HS-27A (cell line): ENCODE results near the gene C2CD4B.

Experiments
- DNase-seq: peaks from one replicate; pipeline ENCODE4 v3.0.0-alpha.2; 2012; ENCODE audit warnings: low read depth, missing footprints

C2CD4B gene

DNA sequence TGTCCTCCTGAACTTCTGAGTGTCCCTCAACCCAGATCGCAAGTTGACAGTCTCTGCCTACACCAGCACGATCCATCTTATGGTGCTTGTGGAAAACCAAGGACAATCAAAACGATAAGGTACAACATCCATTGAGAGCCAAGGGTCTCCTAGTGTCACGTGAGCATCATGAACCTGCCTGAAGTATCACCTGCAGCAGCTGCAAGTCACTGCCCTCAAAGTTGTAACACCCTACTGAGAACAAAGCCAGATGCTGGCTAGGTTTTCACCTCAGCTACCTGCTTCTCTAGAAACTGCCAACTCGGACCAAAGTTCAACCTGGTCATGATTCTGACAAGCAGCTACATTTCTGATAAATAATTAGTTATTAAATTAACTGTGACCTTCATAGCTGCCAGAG, 17.5 kb downstream of the C2CD4B start:
- DNase-seq, result no peak

DNA sequence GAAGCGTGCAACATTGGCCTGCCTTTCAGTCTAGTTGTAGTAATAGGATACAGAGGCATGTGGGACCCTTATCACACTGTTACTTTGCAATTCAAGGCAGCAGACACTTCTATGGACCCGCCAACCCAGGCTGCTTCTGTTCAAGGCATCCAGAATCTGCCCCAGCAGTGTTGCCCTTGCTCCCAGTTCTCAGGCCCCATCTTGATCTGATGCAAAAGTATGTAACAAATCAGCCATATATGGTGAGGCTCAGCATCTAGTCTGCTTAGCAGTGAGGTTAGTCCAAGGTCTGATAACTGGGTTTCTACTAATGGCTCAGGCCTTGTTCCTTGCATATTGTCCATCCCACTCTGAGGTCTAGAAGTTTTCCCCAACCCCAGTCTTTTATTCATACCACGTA, 17.9 kb downstream of the C2CD4B start:
- no peak for DNase-seq

DNA sequence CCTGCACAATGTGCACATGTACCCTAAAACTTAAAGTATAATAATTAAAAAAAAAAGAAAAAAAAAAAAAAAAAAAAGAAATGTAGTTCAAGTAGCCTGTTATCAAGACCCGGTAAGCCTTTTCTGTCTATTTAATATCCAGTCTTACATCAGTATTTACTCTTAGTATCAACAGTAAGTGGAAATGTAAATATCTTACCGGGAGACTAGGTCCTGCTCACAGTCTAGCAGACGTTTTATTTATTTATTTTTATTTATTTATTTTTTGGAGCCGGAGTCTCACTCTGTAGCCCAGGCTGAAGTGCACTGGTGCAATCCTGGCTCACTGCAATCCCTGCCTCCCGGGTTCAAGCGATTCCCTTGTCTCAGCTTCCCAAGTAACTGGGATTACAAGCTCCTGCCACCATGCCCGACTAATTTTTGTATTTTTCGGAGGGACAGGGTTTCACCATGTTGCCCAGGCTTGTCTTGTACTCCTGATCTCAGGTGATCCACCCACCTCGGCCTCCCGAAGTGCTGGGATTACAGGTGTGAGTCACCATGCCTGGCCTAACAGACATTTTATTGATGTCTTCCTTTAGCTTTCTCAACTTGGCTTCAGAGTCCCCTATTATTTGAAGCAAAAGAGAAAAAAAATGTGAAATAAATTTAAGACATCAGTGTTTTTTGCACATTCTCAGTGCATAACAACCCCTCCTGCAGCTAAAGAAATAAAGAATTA, 19.9 kb downstream of the C2CD4B start:
- no peak for DNase-seq

DNA sequence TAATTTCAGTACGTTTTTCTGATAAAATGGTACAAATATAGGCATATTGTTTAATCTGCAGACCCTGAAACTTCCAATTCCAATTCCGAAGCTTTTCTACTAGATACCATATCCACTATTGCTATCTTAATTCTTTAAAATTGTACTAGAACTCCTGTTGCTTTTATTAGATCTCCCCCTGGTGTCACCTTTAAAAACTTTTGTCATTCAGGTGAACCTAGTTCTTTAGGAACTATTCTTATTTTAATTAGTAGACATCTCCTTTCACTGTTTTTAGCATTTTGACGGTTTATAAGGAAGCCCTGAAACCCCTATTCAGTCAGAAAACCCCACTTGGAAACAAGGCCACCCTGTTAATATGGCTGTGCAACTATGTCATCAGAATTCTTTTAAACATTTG, 22.3 kb downstream of the C2CD4B start:
- DNase-seq, result no peak

GRCh38 chr15:62141643-62142588, 23.2 kb downstream of the C2CD4B start:
- no peak for DNase-seq

GRCh38 chr15:62141200-62141599, 23.9 kb downstream of the C2CD4B start:
- no peak for DNase-seq

DNA sequence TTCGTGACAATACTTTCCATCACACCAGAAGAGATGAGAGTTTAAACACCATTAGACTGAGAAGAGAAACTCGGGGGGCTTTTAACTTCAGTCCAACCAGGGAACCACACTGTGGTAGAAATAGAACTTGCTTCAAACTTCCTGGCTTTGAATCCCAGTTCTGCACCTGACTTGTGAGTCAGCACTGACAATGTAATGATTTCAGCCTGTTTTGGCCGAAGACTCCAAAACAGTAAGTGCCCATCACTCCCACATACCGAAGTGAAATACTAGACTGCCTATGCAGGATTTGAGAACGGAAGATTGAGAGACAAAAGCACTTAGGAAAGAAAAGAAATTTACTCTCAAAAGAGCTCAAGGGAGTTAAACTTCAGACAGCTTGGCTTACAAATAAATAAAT, 27.0 kb downstream of the C2CD4B start:
- DNase-seq, result no peak

DNA sequence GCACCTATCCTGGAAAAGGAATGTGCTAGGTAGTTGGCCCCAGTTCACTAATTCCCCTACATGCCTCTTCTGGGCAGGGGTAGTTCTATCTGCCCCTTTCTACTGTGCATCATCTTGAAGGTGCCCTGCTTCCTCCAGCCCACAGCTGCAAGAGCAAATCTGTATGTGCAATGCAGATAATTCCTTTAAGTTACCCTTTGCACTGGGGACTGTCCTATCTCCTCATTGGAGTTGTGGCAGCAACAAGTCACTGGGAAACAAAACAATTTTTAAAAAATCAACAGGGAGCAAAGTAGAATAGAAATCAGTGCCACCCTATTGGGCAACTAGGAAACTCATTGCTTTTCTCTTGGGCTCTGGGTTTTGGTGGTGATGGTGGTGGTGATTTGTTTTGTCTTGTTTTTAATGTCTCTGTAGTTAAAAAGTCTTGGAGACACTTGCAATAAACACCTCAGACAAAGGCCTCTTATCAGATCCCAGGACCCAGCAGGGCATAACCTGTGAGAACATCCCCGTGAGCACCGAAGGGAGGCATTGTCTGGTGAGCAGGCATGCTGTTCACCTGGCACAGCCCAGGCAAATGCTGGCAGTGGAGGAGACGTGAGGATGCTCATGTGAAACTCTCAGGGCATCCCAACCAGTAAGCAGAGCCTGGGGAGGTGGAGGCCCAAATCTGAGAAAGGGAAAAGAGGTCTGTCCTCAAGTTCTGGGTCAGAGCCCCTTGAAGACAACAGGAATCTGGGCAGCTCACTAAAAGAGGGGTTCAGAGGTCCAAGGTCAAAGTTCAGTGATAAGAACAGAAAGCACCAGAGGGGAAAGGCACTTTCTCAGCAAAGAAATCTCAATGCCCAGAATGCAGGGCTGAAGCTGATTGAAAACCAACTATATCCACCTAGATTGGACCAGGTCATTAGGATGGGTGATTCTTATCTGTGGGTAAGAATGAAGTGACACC, 27.9 kb downstream of the C2CD4B start:
- no peak for DNase-seq

DNA sequence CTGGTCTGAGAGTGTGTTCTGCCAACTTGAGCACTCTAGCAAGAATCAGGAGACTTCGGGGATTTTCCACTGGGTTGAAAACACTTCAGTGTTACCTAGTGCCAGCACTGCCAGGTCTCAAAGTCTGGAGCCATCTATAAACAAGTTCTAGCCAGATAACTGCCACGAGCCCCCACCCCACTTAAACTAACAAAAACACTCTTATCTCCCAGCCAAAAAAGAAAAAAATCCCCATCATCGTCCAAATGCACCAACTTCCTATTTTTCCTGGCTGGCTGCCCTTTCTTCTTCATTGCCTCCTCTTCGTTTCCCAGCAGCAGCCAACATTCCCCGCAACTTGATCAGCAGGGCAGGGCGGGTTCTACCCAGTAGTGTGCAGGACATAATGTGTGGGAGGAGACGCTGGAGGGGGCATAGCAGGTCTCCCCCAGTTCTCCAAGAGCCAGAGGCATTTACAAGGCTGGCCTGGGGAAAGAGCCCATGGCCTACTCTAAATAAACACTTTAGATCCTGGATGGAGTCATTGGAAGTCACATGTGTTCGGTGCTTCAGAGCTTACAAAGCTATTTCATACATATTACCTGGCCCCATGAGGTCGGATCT, 29.5 kb downstream of the C2CD4B start:
- DNase-seq, result peak; percentile 47

GRCh38 chr15:62133141-62133540, 31.9 kb downstream of the C2CD4B start:
- DNase-seq, result no peak

- DNase-seq, result no peak
These were observed 36.2 kb downstream of the C2CD4B start for GRCh38 chr15:62128916-62129315.

GRCh38 chr15:62126364-62126763, 38.7 kb downstream of the C2CD4B start:
- no peak for DNase-seq

GRCh38 chr15:62125773-62126172, 39.3 kb downstream of the C2CD4B start:
- DNase-seq, result no peak

DNA sequence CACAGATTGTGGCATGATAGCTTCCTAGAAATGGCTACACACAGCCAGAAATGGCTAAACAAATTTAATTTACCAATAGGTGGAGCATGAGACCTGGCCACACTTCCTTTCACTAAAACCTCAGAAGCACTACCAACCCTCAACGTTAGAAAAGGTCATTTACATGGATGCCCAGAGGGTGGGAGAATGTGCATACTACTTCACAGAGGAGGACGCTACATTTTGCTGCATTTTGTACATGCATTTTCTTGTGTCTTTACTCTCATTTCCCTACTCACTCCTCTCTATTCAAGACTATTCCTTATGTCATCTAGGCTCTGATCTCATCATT, 40.1 kb downstream of the C2CD4B start:
- no peak for DNase-seq

DNA sequence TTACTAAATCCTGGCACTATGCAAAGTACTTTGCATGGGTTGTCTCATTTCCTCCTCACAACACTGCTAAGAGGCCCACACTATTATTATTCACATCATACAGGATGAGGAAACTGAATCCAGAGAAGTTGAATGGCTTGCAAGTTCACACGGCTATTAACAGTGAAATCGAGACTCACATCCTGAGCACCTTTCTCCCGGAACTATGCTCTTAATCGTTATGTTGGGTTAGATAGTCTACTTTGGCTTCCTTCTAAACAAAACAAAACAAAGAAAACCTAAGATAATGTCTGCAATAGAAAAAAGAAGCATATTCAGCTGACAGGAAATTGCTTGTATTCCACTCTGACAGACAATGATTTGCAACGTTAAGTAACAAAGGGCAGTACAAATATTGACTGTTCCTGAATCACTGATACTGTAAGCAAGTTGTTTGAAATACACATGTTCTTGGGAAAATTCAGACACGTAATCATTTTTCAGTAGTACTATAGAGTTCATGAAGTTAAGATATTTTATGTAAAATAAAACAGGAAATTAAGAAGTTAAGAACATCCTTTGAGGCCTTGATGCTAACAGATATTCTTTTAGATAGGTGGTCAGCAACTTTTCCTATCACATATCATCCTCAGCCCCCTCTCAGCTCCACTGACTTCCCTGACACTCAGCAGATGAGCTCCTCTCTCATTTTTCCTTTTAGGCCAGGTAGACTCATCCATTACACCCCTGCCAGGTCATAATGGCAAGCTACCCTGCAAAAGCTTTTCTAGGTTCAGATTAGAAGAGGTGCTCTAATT, 40.7 kb downstream of the C2CD4B start:
- DNase-seq, result no peak

DNA sequence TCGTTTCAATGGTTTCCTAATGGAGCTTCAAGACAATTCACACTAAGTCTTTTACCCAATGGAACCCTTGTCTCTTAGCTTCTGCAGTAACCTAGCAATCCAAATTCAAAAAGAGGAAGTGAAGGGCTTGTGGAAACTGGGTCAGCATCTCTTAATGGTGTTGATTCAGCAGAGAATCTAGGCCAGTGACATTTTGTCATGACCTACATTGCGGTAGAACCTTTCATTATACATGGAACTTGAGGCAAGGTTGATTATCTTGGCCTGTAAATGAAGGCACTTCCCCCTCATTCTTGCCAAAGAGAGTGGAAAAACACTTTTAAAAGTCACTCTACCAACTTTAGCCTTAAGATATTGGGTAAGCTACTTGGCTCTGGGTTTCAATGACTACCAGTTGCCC, 42.8 kb downstream of the C2CD4B start:
- DNase-seq, result no peak

GRCh38 chr15:62121273-62122015, 43.6 kb downstream of the C2CD4B start:
- no peak for DNase-seq

- no peak for DNase-seq
These were observed 44.3 kb downstream of the C2CD4B start for GRCh38 chr15:62120776-62121175.

GRCh38 chr15:62119874-62120273, 45.2 kb downstream of the C2CD4B start:
- no peak for DNase-seq

DNA sequence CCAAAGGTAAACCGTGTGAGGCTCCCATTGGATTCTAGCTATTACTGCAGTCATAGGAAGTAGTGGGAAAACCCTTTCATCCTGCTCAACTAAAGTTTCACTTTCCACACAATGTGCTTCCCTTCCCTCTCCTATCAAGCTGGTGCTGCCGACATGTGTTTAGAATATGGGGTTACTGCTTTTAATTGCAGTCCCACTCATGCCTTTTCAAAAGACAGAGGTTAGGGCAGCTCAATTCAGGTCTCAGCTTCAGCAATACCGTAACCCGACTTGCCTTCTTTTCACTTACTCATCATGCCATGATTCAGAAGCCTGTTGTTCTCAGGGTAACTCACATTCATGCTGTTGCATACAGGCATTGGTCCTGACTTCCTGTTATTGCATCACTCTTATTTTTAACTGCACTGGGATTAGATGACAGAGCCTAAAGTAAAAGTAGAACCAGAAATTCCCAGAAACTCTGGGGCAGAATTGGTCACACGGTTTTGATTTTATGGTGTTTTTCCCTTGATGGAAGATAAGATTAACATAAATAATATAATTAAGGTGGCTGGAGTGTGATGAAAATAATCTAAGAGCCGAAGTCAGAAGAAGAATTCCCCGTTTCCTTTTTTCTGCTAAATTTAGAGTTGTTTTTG, 45.7 kb downstream of the C2CD4B start:
- peak; percentile 68 for DNase-seq
